GM06990 (cell line): ENCODE results near the gene INCENP.

ENCODE experiments used
- DNase-seq: peaks from one replicate; pipeline ENCODE4 v3.0.0-alpha.2; 2011; ENCODE audit not compliant: insufficient read length; ENCODE audit errors: extremely low read depth
- H3K27me3 ChIP-seq: replicated peaks from 2 replicates; pipeline ENCODE4 v1.6.0; 2011; ENCODE audit warnings: low read length; ENCODE audit not compliant: control insufficient read depth, insufficient read depth
- H3K36me3 ChIP-seq: 2 replicates; pipeline ENCODE4 v1.5.1; 2011; ENCODE audit warnings: low read length; ENCODE audit not compliant: control insufficient read depth, insufficient read depth
- H3K4me3 ChIP-seq: replicated peaks from 2 replicates; pipeline ENCODE4 v1.5.1; 2011; ENCODE audit warnings: low read depth, mild to moderate bottlenecking, control low read depth, low read length
- TF ChIP-seq, protein P1 (sequence below): IDR thresholded peaks from 2 replicates; pipeline ENCODE4 v1.5.1; 2011; ENCODE audit warnings: low read length, control low read depth, mild to moderate bottlenecking, inconsistent platforms; ENCODE audit not compliant: insufficient read depth, poor library complexity, severe bottlenecking

Gene INCENP

DNA sequence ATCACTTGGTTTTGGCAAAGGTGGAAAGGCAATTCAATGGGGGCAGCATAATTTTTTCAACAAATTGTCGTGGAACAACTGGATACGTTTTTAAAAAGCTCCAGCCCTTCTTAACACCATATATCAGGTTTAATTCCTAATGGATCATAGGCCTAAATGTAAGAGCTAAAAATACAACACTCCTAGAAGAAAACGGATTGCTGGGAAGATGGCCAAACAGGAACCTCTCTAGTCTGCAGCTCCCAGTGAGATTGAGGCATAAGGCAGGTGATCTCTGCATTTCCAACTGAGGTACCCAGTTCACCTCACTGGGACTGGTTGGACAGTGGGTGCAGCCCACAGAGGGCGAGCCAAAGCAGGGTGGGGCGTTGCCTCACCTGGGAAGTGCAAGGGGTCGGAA lies 33.8 kb downstream of the INCENP start:
- TF ChIP-seq, protein P1, sequence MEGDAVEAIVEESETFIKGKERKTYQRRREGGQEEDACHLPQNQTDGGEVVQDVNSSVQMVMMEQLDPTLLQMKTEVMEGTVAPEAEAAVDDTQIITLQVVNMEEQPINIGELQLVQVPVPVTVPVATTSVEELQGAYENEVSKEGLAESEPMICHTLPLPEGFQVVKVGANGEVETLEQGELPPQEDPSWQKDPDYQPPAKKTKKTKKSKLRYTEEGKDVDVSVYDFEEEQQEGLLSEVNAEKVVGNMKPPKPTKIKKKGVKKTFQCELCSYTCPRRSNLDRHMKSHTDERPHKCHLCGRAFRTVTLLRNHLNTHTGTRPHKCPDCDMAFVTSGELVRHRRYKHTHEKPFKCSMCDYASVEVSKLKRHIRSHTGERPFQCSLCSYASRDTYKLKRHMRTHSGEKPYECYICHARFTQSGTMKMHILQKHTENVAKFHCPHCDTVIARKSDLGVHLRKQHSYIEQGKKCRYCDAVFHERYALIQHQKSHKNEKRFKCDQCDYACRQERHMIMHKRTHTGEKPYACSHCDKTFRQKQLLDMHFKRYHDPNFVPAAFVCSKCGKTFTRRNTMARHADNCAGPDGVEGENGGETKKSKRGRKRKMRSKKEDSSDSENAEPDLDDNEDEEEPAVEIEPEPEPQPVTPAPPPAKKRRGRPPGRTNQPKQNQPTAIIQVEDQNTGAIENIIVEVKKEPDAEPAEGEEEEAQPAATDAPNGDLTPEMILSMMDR = no peak
- Histone ChIP-seq H3K27me3 (no peaks in the 10 kb centered on the region), H3K4me3 (no peak overlapping the region), H3K36me3 (peaks cover 2% of the 10 kb centered on the region)
- no peak for DNase-seq

DNA sequence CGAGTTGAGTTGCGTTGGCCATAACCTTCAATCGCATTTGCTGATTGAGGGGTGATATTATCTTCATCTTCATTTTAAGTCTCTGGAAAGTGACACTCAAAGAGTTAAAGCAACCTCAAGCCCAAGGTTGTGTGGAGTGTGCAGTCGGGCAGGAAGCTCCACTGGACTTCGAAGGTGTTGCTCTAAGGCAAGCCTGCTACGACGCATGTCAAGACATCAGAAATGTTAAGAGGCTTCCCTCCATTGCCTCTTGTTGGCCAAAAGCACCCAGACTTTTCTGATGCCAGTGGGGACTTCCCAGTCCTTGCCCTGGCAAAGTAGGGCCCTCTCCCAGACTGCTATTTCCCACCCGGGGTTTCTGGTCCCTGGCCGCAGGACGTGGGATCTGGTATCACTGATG lies 42.6 kb downstream of the INCENP start:
- TF ChIP-seq, protein P1 = no peak
- no peaks in the 10 kb centered on the region; the same call in 1 of the 2 replicates for H3K27me3 ChIP-seq

DNA sequence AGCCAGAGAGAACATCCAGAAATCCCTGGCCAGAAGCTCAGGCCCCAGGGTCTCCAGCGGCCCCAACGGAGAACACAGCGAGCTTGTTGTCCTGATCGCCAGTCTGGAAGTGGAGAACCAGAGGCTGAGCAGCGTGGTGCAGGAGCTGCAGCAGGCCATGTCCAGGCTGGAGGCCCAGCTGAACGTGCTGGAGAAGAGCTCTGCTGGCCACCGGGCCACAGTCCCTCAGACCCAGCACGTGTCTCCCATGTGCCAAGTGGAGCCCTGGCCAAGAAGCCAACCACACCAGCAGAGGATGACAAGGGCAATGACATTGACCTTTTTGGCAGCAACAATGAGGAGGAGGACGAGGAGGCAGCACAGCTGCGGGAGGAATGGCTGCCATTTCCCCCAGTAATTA lies 45.6 kb downstream of the INCENP start:
- no peaks in the 10 kb centered on the region for H3K36me3 ChIP-seq
- TF ChIP-seq, protein P1 = no peak
- no peak overlapping the region for H3K4me3 ChIP-seq
- no peaks in the 10 kb centered on the region; the same call in 1 of the 2 replicates for H3K27me3 ChIP-seq
- DNase-seq = no peak

More for the DNA sequence above, 42.6 kb downstream of the INCENP start:
- no peak for DNase-seq
- H3K4me3 ChIP-seq = no peak overlapping the region
- no peaks in the 10 kb centered on the region for H3K36me3 ChIP-seq

DNA sequence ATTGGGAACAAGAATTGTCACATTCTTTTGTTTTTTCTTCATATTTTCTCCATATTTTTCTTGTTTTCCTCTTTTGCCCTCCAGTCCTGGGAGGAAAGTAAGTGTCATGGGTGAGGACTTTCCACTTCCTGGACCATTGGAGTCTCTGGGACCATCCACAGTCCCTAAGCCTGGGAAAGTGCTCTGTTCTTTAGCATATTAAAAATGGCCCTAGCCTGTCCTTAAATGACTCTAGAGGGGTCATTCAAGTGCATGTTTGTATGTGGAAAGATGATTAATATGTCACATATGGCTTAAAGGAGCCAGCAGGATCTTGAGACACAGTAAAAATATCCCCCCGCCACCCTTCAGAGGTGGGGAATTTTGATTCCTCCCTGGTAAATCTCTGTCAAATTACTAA lies 46.1 kb downstream of the INCENP start:
- no peaks in the 10 kb centered on the region; the same call in 1 of the 2 replicates for H3K27me3 ChIP-seq

DNA sequence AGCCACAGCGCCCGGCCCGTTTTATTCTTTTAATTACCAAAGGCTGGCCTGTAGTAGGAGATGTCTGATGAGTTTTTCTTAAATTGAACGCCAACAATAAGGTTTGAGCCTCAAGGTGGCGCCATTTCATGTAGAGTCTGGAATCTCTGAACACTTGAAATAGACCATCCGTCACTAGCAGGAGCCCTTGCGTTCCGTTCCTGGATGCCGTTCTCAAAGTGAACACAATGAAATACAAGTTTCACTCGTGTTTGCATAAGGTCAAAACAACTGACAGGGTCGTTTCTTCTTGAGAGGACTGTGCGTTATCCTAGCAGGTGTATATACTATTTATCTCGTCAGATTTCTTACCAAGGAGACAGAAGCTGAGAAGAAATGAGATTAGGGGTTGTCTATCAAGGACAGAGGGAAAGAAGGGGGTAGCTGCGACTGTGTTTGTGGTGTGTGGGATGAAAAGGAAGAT lies 47.5 kb downstream of the INCENP start:
- no peak overlapping the region for H3K4me3 ChIP-seq
- TF ChIP-seq, protein P1 = peak; percentile 64
- no peaks in the 10 kb centered on the region; the same call in 1 of the 2 replicates for H3K27me3 ChIP-seq
- DNase-seq = no peak
- no peaks in the 10 kb centered on the region for H3K36me3 ChIP-seq

More for the DNA sequence above, 46.1 kb downstream of the INCENP start:
- H3K36me3 ChIP-seq = no peaks in the 10 kb centered on the region
- no peak overlapping the region for H3K4me3 ChIP-seq
- TF ChIP-seq, protein P1 = no peak
- no peak for DNase-seq

DNA sequence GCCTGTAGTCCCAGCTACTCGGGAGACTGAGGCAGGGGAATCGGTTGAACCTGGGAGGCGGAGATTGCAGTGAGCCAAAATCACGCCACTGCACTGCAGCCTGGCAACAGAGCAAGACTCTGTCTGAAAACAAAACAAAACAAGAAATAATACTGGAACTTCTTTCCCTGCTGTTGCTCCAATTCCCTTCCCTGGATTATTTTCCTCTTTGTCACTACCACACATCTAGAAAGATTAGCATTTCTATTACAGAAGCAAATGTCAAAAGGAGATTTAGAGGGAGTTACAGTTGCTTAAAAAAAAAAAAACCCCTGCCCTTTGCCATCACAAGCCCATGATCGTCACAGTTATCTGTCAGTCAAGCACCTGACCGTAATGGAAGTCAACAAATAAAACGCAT lies 48.5 kb downstream of the INCENP start:
- no peak overlapping the region for H3K4me3 ChIP-seq
- H3K27me3 ChIP-seq = no peaks in the 10 kb centered on the region; the same call in 1 of the 2 replicates
- DNase-seq = no peak
- TF ChIP-seq, protein P1 = no peak
- no peaks in the 10 kb centered on the region for H3K36me3 ChIP-seq
